ENCODE measurements around the gene PLCB3. TPM values are rescaled to one million over a fixed set of nuclear protein-coding genes. Genes with fewer than 3 reads are reported as not detected.

PLCB3 gene
- total and polyA plus RNA-seq, 12 donors = 5.0 to 89.5 (median 41.2) TPM

DNA sequence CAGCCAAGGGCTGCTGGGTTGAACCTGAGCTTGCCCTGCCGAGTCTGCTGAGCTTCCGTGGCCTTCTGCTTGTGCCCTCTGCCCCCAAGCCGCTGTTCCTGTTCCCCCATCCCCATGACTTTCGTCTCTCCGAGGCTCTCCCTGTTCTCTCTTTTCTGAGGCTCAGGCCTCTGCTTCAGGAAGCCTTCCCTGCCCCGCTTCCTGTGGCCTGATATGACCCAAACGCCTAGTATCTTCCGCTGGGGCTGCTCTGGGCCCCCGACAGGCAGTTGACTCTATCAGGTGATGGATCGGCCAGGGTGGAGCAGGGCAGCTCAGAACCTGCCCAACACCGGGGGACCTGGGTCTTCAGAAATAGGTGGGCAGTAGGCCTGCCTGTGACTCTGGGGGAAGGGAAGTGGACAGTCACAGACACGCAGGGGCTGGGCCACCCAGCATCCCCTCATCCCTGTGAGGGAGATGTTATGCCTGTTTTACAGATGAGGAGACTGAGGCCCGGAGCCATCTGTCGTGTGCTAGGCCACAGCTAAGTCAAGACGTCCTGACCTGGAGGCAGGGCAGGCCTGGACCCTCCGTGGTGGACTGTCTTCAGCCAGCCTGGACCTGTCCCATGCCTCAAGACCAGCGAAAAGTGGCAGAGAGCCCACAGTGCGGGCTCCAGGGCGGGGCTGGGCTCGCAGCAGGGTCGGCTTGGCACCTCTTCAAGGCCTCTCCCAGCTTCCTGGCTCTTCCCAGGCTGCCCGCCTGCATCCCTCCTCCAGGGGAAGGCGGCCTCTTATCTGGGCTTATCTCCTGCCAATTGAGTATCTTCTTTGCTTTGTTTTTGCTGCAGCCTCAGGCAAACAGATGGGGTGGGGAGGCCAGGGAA, 16.9 kb downstream of the PLCB3 start:
- Histone ChIP-seq H3K36me3 (replicated peaks in 1 of 2) (peaks cover 0 to 32% of the 10 kb centered on the region in 2 donors), H3K4me1 (replicated peaks in 1 of 2) (peaks cover 30 to 43% of the 10 kb centered on the region in 2 donors), H3K27ac (peak overlapping the region; percentile 94 to 97 (median 96)), H3K9me3 (replicated peaks in 1 of 3) (no peaks in the 10 kb centered on the region), H3K27me3 (no peaks in the 10 kb centered on the region), H3K4me3 (peak overlapping the region in 1 of 4 donors; percentile 78)
- TF ChIP-seq, protein P1, sequence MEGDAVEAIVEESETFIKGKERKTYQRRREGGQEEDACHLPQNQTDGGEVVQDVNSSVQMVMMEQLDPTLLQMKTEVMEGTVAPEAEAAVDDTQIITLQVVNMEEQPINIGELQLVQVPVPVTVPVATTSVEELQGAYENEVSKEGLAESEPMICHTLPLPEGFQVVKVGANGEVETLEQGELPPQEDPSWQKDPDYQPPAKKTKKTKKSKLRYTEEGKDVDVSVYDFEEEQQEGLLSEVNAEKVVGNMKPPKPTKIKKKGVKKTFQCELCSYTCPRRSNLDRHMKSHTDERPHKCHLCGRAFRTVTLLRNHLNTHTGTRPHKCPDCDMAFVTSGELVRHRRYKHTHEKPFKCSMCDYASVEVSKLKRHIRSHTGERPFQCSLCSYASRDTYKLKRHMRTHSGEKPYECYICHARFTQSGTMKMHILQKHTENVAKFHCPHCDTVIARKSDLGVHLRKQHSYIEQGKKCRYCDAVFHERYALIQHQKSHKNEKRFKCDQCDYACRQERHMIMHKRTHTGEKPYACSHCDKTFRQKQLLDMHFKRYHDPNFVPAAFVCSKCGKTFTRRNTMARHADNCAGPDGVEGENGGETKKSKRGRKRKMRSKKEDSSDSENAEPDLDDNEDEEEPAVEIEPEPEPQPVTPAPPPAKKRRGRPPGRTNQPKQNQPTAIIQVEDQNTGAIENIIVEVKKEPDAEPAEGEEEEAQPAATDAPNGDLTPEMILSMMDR (IDR thresholded peaks at IDR 0.05) = peak in 4 of 6 experiments; percentile 16 to 58 (median 41)
- TF ChIP-seq POLR2A (IDR thresholded peaks at IDR 0.05) = no peak
- DNase-seq = peak; percentile 89 to 97 (median 96)
- 20 to 26% (median 22%) methylated on average over 11 to 23 of the region's 23 CpGs for WGBS, 4 donors
- intact Hi-C loops (cut with DNase I) = no loop called here

DNA sequence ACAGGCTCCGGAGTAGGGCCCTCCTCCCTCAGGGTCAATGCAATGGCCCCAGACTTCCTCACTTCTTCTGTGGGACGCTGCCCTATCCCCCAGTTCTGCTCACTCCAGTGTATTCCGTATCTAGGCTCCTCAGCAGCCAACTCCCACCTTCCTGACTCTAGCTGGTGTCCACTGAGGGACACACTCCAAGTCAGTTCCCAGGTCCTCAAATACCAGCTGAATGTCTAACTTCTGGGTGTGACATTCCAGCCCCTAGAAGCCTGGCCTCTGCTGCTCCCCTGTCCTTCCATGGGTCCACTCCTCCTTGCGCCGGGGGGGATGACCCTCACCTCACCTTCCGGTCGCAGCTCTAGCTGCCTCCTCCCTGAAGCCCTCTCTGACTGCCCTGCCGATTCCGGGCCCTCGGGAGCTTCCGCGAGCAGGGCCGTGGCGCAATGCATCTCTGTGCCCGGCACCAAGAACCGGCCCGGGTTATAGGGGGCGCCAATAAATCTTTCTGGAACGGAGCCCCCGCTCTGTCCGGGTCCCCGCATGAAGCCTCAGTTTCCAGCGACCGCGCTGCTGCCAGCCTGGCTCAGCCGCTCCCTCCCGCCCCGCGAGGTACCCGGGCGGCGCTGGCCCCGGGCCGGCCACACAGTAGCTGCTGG, 17.7 kb downstream of the PLCB3 start:
- peak; percentile 53 to 83 (median 71) for DNase-seq
- Histone ChIP-seq H3K27ac (peak overlapping the region; percentile 94 to 97 (median 96)), H3K4me3 (peak overlapping the region; percentile 19 to 91 (median 61)), H3K27me3 (no peaks in the 10 kb centered on the region), H3K36me3 (replicated peaks in 1 of 2) (peaks cover 0 to 24% of the 10 kb centered on the region in 2 donors), H3K4me1 (replicated peaks in 1 of 2) (peaks cover 30 to 43% of the 10 kb centered on the region in 2 donors), H3K9me3 (replicated peaks in 1 of 3) (no peaks in the 10 kb centered on the region)
- 0 to 1% (median 1%) methylated on average over 20 to 34 of the region's 34 CpGs for WGBS, 4 donors
- TF ChIP-seq POLR2A (IDR thresholded peaks at IDR 0.05) = peak in 1 of 2 donors; percentile 86
- TF ChIP-seq, protein P1 (IDR thresholded peaks at IDR 0.05) = peak in 1 of 6 experiments; percentile 4
- intact Hi-C loops (cut with DNase I) = no loop called here

DNA sequence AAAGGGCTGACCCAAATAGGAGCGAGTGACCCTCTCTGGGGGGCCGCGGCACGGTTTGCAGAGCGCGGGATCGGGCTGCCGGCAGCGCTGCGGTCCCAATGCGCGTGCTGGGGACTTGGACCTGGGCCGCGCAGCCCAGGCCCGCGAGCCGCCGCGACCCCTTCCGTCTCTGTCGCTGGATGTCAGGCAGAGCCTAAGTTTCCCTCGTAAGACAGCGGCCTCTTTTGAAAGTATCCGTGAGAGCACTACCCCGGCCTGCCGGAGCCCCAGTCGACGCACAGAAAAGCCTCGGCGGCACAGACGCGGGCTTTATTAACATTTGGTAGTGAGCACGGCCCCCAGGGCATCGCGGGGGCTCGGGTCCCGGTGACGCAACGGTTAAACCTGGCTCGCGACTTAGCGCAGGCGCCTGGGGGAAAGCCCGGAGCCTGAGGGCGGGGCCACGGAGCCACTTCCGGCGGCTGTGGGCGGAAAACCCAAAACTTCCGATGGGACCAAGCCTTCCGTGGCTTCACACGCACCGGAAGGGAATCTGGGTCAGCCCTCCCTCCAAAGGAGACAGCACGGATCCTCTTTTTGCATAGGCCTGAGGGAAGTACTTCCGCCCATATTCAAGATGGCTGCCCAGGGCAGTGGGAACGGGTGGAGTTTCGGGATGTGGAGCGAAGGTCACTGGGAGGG, 18.4 kb downstream of the PLCB3 start:
- Histone ChIP-seq H3K36me3 (replicated peaks in 1 of 2) (peaks cover 0 to 18% of the 10 kb centered on the region in 2 donors), H3K4me3 (peak overlapping the region; percentile 25 to 91 (median 61)), H3K27me3 (no peaks in the 10 kb centered on the region), H3K4me1 (replicated peaks in 1 of 2) (peaks cover 30 to 43% of the 10 kb centered on the region in 2 donors), H3K27ac (peak overlapping the region; percentile 94 to 97 (median 96)), H3K9me3 (replicated peaks in 1 of 3) (no peaks in the 10 kb centered on the region)
- intact Hi-C loops (cut with DNase I) = no loop called here
- DNase-seq = peak; percentile 97 to 100 (median 99)
- 0% methylated on average over 3 to 58 of the region's 58 CpGs for WGBS, 4 donors
- TF ChIP-seq, protein P1 (IDR thresholded peaks at IDR 0.05) = peak in 3 of 6 experiments; percentile 6 to 15 (median 12)
- TF ChIP-seq POLR2A (IDR thresholded peaks at IDR 0.05) = peak; percentile 4 to 10
